ENCODE results near the gene SRCIN1. TPM values are rescaled to one million over a fixed set of nuclear protein-coding genes. Genes with fewer than 3 reads are reported as not detected.
A peak's percentile ranks its signal among the peaks of the same experiment; 100 is the strongest.

SRCIN1 gene
- polyA plus RNA-seq, 1 donor, result 3.7 TPM

GRCh38 chr17:38600906-38601305, 4.8 kb downstream of the SRCIN1 start:
- no peak for DNase-seq

DNA sequence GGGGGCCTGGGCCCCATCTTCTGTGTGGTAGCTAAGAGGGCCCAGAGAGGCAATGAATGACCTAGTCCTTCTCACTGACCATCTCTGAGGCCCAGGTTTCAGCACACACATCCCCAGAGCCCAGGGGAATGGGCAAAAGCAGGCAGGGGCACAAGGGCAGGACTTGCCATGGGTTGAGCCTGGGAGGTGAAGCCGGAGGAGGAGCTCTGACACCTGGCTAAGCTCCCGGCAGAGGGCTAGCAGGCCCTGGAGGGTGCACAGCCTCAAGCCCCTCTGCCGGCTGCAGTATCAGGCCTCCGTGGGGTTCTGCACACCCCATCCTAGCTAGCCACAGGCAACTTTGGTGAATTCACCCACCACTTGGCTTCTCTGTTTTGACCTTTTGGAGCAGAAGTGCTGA, 5.3 kb downstream of the SRCIN1 start:
- no peak for DNase-seq

- no peak for DNase-seq
Measured at GRCh38 chr17:38599398-38599856, 6.3 kb downstream of the SRCIN1 start.

DNA sequence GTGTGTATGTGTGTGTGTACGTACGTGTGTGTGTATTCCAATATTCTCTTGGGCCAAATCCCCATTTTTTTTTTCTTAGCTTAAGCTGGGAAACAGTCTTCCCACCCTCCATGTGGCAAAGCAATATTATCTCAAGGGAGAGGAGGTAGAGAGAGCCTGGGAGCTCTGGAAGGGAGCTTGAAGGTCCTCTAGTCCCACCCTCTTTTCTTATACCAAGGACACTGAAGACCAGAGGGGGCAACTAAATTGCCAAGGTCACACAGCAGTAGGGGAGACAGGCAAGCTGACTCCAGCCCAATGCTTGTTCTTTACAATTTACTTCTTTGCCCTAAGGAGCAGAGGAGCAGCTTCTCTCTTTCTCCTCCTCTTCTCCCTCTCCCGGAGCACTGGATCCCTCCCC, 6.8 kb downstream of the SRCIN1 start:
- DNase-seq, result no peak

DNA sequence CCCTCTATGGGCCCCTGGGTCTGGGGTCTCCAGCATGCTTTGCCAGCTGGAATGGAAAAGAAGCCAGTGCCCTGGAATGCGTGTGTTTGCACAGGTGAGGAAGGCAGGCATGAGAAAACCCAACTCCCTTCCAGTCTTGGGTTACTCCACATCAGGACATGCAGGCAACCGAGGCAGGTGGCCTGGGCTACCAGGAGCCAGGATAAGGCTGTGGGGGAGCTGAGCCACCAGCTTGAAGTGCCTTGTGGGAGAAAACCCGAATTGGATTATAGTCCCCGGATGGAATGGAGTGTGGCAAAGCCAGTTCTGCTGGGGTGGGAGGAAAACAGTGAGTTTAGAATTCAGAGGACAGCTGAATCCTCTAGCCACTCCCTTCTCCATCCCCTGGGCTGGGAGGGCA, 7.2 kb downstream of the SRCIN1 start:
- DNase-seq, result peak; percentile 77

DNA sequence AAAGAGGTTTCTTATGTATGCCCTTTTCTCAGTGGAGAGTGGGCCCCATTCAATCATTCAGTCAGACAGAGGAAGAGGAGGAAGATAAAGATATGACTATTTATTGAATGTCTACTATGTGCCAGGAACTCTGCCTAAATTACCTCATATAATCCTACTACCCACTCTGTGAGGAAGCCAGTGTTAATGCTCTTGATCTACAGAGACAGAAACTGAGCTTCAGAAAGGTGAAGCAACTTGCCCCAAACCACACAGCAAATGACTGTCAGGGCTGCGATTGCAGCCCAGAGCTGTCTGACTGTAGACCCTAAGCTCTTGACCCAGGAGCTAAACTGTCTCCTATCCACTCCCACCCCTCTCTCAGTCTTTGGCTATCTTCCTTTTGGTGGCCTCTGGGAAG, 8.4 kb downstream of the SRCIN1 start:
- DNase-seq, result no peak

GRCh38 chr17:38596651-38597050, 9.1 kb downstream of the SRCIN1 start:
- no peak for DNase-seq

DNA sequence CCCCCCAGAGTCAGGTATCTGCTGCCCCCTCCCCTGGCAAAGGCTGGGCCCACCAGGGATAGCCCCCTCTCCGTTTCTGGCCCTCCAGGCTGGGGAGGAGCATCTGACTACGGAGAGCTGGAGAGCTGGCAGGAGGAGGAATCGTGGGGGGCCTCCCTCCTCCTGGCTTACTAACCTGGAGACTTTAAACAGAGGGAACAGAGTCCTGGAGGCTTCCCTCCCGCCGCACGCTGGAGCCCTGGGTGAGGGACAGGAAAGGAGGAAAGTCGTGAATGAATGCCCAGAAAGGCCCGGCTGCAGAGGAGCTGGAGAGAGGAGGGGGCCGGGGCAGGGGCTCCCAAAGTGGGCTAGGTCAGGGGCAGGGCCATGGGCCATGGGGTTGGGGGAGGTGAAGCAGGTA, 9.9 kb downstream of the SRCIN1 start:
- DNase-seq, result no peak

DNA sequence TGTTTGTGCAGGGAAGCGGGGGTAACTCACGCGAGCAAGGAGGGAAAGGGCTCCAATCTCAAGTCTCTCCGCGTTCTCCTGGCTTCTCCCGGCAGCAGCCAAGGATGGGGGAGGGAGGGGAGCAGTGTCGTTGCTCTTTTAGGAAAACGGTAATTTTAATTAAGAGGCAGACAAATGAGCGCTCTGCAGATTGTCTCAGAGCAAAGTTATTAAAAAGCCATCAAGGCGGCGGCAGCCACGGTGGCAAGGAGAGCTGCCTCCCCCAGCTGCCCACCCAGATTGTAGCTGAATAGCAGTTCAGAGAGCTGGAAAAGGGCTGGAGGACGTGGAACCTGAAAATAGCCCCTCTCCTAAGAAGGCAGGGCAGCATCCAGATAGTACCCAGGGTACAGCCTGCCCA, 11.6 kb downstream of the SRCIN1 start:
- DNase-seq, result no peak

DNA sequence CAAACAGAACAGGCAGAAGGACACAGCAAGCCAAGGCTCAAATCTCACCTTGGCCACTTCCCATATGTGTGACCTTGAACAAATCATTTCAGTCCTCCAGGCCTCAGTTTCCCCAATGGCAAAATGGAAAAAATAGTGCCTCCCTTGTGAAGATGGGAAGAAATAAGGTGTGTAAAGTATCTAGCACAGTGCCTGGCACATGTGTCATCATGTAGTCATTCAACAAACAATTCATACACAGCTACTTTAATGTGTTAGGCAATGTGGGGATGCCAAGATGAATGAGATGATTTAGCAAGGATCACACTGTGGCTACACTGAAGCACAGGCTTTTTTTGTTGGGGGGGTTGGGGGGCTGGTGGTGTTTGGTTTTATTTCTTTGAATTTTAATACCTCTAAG, 13.3 kb downstream of the SRCIN1 start:
- DNase-seq, result no peak

GRCh38 chr17:38591759-38592241, 14.0 kb downstream of the SRCIN1 start:
- no peak for DNase-seq

DNA sequence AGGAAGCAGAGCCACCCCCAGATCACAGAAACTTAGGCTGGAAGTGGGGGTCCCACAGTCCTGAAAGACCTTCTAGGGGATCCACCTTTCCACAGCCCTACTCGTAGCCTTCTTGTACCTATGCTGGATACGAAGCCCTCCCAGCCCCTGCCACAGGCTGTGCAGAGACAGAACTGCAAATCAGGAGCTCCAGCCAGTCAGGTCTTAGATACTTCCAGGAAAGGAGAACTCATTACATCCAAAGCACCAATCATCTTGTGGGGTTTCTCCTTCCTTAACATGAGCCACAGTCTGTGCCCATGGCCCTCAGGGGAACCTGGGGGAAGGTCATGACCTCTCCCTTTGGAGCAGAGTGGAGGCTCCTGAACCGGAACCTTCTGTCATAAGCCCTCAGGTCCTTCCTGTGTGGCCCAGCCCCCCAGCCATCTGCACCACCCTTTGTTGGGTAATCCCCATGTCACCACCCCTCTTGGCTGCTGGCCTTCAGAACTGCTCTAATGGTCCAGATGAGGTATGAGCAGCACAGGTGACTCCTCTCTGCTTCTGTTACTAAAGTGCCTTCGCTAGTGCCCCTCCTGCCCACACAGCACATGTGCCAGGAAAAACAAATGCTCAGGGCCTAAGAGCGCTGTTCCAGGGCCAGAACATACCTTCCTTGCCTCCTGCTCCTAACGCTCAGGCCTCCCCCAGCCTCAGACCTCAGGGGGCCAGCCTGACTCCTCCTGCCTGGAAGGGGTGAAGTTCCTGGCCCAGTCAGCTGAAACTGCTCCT, 14.6 kb downstream of the SRCIN1 start:
- DNase-seq, result no peak

DNA sequence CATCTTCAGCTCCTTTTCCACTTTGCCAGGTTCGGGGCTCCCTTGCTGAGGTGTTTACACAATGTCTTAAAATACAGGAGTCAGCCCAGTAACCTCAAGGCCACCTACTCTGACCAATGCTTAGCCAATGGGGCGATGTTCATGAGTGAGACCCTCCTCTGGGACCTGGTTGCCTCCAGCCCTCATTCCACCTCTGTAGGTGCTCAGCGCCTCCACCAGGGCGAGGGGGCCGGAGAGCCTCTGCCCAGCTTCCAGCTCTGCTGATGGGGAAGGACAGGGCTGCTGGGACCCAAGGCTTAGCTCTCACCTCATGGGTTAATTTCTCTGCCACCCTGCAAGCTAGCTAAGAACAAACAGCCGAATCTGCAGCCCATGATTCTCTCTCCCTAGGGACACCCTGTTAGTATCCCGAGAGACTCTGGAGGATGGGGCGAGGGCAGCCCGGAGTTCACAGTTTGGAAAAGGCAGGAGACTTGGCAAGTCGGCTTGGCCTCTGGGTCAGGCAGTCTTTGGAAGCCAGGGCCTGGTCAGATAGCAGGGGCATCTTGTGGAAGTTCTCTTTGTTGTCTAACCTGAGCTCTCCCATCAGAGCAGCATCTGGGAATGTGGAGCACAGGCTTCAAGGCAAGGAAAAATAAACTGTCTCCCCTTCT, 16.2 kb downstream of the SRCIN1 start:
- no peak for DNase-seq

- no peak for DNase-seq
Measured at GRCh38 chr17:38588788-38589174, 17.0 kb downstream of the SRCIN1 start.

DNA sequence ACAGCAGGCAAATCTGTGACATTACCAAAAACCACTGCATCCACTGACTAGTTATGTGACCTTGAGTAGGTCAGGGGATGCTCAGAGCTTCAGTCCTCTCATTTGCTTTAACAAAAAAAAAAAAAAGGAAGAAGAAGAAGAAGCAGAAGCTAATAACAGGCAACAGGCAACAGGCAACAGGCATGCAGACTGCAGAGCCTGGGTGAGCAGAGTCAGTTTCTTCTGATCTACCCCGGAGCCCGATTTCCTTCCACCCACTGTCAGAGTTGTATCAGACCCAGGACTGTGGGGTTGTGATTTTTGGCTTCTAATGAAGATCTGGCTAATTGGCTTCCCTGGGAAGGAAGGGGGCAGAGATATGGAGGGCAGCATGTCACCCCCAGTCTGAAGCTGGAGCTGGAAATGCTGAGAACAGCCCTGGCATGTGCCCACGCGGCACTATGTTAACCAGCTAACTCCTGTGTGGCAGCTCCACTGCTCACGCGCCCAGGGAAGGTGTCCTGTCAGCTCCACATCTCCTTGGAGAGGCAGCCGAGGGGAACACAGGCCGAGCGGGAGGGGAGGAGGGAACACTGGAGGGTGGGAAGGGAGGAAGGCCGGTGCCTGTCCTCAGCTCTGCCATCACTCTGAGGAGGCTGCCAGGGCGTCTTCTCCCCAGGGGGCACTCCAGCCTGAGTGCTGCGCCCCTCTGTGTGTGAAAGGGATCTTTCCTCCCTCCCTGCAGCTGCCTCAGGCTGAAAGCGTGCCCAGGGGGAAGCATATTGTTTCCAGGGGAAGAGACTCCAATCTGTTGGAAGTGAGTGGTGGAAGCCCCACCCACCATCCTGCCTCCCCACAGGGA, 17.6 kb downstream of the SRCIN1 start:
- no peak for DNase-seq

- DNase-seq, result no peak
Measured at GRCh38 chr17:38587203-38587602, 18.5 kb downstream of the SRCIN1 start.

- DNase-seq, result no peak
Measured at GRCh38 chr17:38586788-38587187, 19.0 kb downstream of the SRCIN1 start.

DNA sequence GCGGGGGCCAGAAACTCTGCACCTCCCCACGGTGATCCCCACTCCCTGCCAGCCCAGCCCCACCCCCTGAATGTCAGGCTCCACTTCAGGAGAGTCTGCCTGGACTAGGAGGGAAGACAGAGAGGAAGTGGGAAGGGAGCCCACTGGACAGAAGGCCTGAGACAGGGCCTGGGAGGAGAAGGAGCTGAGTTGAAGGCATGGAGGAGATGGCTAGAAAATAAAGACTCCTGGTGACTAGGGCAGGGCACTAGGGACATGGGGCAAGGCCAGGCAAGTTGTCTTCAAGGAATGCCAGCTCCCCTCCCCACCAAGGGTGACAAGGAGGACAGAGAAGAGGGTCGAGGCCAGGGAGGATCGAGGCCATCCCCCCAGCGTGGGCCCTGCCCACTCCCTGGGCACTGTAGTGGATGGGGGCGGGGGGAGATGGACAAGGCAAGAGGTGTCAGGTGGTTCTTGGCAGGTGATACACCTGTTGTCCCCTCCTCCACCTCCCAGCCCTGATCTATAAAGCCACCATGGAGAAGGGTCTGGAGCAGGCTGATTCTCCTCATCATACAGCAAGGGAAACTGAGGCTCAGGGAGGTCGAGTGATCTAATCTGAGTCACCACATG, 19.7 kb downstream of the SRCIN1 start:
- DNase-seq, result no peak

- no peak for DNase-seq
Measured at GRCh38 chr17:38585056-38585917, 20.5 kb downstream of the SRCIN1 start.

DNA sequence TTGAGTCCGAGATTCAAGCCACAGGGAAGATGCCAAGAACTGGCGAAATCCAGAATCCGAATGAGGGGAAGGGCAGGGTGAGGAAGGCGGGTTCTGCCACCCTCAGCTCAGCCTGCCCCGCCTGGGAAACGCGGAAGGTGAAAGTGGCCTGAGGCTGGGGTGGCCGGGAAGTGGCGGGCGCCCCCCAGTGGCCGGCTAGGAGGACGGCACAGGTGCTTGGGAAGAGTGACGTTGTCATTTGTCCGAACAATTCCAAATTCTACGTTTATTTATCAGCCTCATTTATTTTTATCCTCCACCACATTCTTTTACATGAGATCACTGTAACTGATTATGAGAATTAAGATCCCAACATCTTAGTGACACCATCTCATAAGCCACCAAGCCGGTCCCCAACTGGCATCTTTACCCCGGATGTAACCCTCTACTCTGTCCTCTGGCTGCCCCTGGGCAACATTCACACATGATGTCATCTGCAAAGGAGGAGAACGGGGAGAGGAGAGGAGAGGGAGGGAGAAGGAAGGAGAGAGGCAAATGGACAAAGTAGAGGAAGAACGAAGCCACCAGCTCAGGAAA, 21.3 kb downstream of the SRCIN1 start:
- no peak for DNase-seq

DNA sequence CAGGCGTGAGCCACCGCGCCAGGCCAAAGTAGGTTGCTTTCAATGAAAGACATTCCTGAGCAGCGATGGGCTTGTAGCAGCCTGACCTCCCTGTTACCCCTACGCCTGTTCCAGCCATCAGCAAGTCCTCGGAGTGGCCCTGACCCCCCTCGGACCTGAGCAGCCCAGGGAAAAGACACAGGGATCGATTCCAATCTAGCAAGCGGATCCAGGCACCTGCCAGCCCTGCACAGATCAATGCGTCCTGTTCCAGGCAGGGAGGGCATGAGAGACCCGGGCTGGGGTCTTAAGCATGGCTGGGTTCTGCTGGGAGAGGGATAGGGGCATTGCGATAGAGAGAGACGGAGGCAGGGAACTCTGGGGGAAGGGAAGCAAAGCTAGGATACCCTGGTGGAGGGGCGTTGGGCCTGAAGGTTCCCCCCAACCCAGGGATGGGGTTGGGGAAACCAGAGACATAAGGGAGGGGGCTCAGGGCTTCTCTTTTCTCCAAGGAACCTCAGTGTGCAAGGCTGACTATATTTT, 21.9 kb downstream of the SRCIN1 start:
- no peak for DNase-seq
